Endothelial cell of umbilical vein (primary cell): ENCODE data around the gene PSMB4. TPM values are rescaled to one million over a fixed set of nuclear protein-coding genes. Genes with fewer than 3 reads are reported as not detected.
A peak's percentile ranks its signal among the peaks of the same experiment; 100 is the strongest.

Experiments
- BruUV-seq: library from RNA; stranded (reverse); fragments of 400-500 nt; replicated peaks from 2 replicates; lab custom pipeline; 2021; lab: Mats Ljungman, UMichigan
- CTCF ChIA-PET: fragments of 300-600, 350-600 bp; sonication (Branson Sonifier 250); formaldehyde crosslinking; loops from one replicate; lab custom pipeline; 2021; ENCODE audit warnings: antibody characterized with exemption, inconsistent platforms; lab: Charles Lee
- POLR2A ChIA-PET: fragments of 300-600, 350-600 bp; sonication (Branson Sonifier 250); formaldehyde crosslinking; loops from one replicate; lab custom pipeline; 2021; ENCODE audit warnings: antibody characterized with exemption, inconsistent platforms; lab: Charles Lee
- DNase-seq: peaks from one replicate; pipeline ENCODE4 v3.0.0-alpha.2; 2011; ENCODE audit warnings: low read depth, low spot score
- FAIRE-seq: peaks from 2 replicates; lab custom pipeline; 2011; peaks lifted over from hg19 to GRCh38; lab: Jason Lieb, UNC
- H2AFZ ChIP-seq: 2 replicates; pipeline ENCODE4 v1.6.0; 2012; ENCODE audit warnings: low read depth, low read length, control low read depth, inconsistent platforms
- H3K27ac ChIP-seq: 2 replicates; pipeline ENCODE4 v1.5.1; 2011; ENCODE audit warnings: low read depth, mild to moderate bottlenecking, control low read depth, low read length, moderate library complexity; ENCODE audit not compliant: insufficient read depth
- H3K27me3 ChIP-seq, 2 experiments: 2 replicates each; pipeline versions ENCODE4 v1.6.0 to v1.6.1; 2011; ENCODE audit warnings: low read length in 2 of 2, mixed read lengths in 1 of 2; ENCODE audit not compliant: control insufficient read depth in 2 of 2, insufficient read depth in 2 of 2
- H3K36me3 ChIP-seq, 2 experiments: 2 replicates in 1 of 2; 3 replicates in 1 of 2; pipeline ENCODE4 v1.5.1; 2011; ENCODE audit warnings: low read length in 2 of 2, mild to moderate bottlenecking in 1 of 2, moderate library complexity in 1 of 2; ENCODE audit not compliant: control insufficient read depth in 2 of 2, insufficient read depth in 2 of 2; ENCODE audit errors: extremely low read depth in 1 of 2
- H3K4me1 ChIP-seq: 3 replicates; pipeline ENCODE4 v1.5.1; 2011; ENCODE audit warnings: mild to moderate bottlenecking, low read length; ENCODE audit not compliant: control insufficient read depth, insufficient read depth; ENCODE audit errors: extremely low read depth
- H3K4me2 ChIP-seq: 2 replicates; pipeline ENCODE4 v1.6.1; 2011; ENCODE audit warnings: low read length, control low read depth, mixed read lengths; ENCODE audit not compliant: insufficient read depth
- H3K4me3 ChIP-seq, 3 experiments: fragments of 200-600 bp in 1 of 3; sonication (generic), shearing (Covaris generic) in 1 of 3; replicated peaks in 1 of 3; 2 replicates each; pipeline ENCODE4 v1.5.1; 2011 to 2016; ENCODE audit warnings: control low read depth in 3 of 3, low read length in 3 of 3, mild to moderate bottlenecking in 2 of 3, inconsistent platforms in 1 of 3, low read depth in 1 of 3, moderate library complexity in 1 of 3; ENCODE audit not compliant: insufficient read depth in 1 of 3
- H3K79me2 ChIP-seq: 2 replicates; pipeline ENCODE4 v1.6.0; 2012; ENCODE audit warnings: low read length, inconsistent platforms; ENCODE audit not compliant: control insufficient read depth, insufficient read depth
- H3K9ac ChIP-seq: replicated peaks from 2 replicates; pipeline ENCODE3; 2011; ENCODE audit warnings: low read length, control low read depth; ENCODE audit not compliant: insufficient read depth; ENCODE audit errors: extremely low read depth
- H3K9me1 ChIP-seq: replicated peaks from 3 replicates; pipeline ENCODE4 v1.6.0; 2011; ENCODE audit warnings: mild to moderate bottlenecking, low read length; ENCODE audit not compliant: control insufficient read depth, insufficient read depth; ENCODE audit errors: extremely low read depth
- H3K9me3 ChIP-seq: replicated peaks from 2 replicates; pipeline ENCODE4 v1.5.1; 2012; ENCODE audit warnings: low read length, inconsistent platforms; ENCODE audit not compliant: control insufficient read depth, insufficient read depth
- H4K20me1 ChIP-seq: replicated peaks from 2 replicates; pipeline ENCODE3; 2011; ENCODE audit warnings: mild to moderate bottlenecking, low read length; ENCODE audit not compliant: control insufficient read depth, insufficient read depth; ENCODE audit errors: extremely low read depth
- EZH2 ChIP-seq: IDR thresholded peaks from 2 replicates; pipeline ENCODE4 v1.6.1; 2012; ENCODE audit warnings: borderline replicate concordance, low read depth, mild to moderate bottlenecking, moderate library complexity, low read length, inconsistent platforms; ENCODE audit not compliant: severe bottlenecking
- FOS ChIP-seq: IDR thresholded peaks from 2 replicates; pipeline ENCODE4 v1.6.1; 2011; ENCODE audit warnings: mild to moderate bottlenecking, low read length, moderate library complexity, borderline replicate concordance; ENCODE audit not compliant: insufficient read depth
- GATA2 ChIP-seq: IDR thresholded peaks from 2 replicates; pipeline ENCODE4 v1.7.0; 2011; ENCODE audit warnings: low read depth, mild to moderate bottlenecking, moderate library complexity, mixed read lengths, low read length; ENCODE audit not compliant: insufficient read length, insufficient read depth
- JUN ChIP-seq: IDR thresholded peaks from 2 replicates; pipeline ENCODE4 v1.6.1; 2011; ENCODE audit warnings: borderline replicate concordance, low read depth; ENCODE audit not compliant: insufficient read length, insufficient read depth
- MYC ChIP-seq: IDR thresholded peaks from one replicate; pipeline ENCODE4 v1.6.1; 2011; ENCODE audit warnings: mild to moderate bottlenecking, low read depth, low read length
- POLR2A ChIP-seq: IDR thresholded peaks from 2 replicates; pipeline ENCODE4 v1.6.1; 2012; ENCODE audit warnings: low read depth, mild to moderate bottlenecking, control low read depth, low read length
- POLR2AphosphoS5 ChIP-seq: IDR thresholded peaks from 2 replicates; pipeline ENCODE4 v1.6.1; 2012; ENCODE audit warnings: low read depth, mild to moderate bottlenecking, control low read depth, low read length, moderate library complexity; ENCODE audit not compliant: insufficient read depth
- dilution Hi-C: fragments of 300-500 bp; cut with MboI; formaldehyde crosslinking; loops from one replicate; pipeline ENCODE4 v1.15.0; 2019; ENCODE audit warnings: low sequenced_read_pairs; ENCODE audit not compliant: extremely low pct_ligation_motif_present
- intact Hi-C: fragments of 100-400 bp; cut with micrococcal nuclease; formaldehyde crosslinking; loops from one replicate; pipeline ENCODE4 v1.10.0; 2022
- polyA plus RNA-seq, 4 experiments: library from polyadenylated mRNA; depleted of rRNA in 3 of 4; stranded (reverse) in 3 of 4; unstranded in 1 of 4; fragments of >200 nt; gene quantifications; 2 replicates each; pipeline versions ENCODE4 v1.2.1 to v1.2.3, GENCODE V29; 2011 to 2012; ENCODE audit warnings: missing spikeins in 1 of 4
- total RNA-seq: library from RNA; stranded (reverse); gene quantifications from 2 replicates; pipeline ENCODE4 v1.2.3, GENCODE V29; 2021
- TF ChIP-seq, protein P1 (sequence below), 2 donors: IDR thresholded peaks; 1 replicate in 1 of 2; 2 replicates in 1 of 2; pipeline ENCODE4 v1.5.1; 2011; ENCODE audit warnings: low read length in 2 of 2, mild to moderate bottlenecking in 2 of 2, moderate library complexity in 2 of 2, control low read depth in 1 of 2, inconsistent platforms in 1 of 2, low read depth in 1 of 2; ENCODE audit not compliant: insufficient read depth in 1 of 2; ENCODE audit errors: extremely low read depth in 1 of 2
- TF ChIP-seq, protein P2 (sequence below): IDR thresholded peaks from 2 replicates; pipeline ENCODE4 v1.6.1; 2011; ENCODE audit not compliant: insufficient read depth, insufficient read length

The PSMB4 gene
- total and polyA plus RNA-seq, 2 donors (not counting 3 experiments of a cell fraction or from before 2014, with no cell fraction given), result 335 to 835 TPM

DNA sequence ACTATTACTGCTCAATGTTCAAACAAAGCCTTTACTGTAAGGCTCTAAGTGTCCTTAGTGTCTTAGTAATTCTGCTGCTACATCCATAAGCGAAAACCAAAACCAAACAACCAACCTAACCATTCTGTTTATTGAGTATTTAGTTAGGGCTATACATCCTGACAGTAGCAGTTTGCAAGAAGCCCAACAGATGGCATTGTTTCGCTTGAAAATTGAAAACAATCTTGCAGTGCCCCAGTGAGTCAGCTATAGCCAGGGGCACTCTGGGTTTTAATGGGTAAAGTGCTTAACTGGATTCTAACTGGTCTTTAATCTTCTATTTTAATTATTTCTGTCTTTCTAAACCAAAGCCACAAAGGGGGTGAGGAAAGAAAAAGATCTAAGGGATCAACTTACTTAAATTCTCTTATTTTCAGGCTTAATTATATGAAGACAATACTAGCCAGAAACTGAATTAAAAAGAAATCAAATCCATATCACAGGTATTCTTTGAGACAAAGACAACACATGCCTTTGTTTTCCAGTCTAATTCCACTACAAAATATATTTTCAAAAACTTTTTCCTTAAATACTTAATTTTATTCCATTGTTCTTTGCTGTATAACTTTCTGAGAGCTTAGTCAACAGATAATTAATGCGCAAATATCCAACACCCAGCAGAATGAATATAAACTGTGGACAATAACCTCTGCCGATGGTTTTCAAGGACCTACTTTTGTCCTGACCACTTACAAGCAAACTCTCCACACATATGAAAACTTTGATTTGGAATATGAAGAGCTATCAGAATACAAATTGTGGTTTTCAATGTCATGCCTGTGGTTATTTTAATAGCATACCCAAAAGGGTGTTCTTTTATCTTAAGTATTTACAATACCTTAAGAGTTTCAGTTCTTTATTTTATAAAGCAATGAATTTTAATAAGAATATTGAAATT, 44.7 kb downstream of the PSMB4 start:
- H4K20me1 ChIP-seq, result peaks cover 9% of the 10 kb centered on the region
- dilution Hi-C loops, result no loop called here

More for the DNA sequence above, 44.7 kb downstream of the PSMB4 start:
- Histone ChIP-seq H3K9ac (no peak overlapping the region), H3K36me3 (peaks cover 6% of the 10 kb centered on the region in 2 experiments), H3K4me3 (no peak overlapping the region), H3K27ac (no peak overlapping the region), H2AFZ (no peak overlapping the region), H3K9me3 (no peaks in the 10 kb centered on the region), H3K4me1 (peaks cover 5% of the 10 kb centered on the region), H3K79me2 (peaks cover 88% of the 10 kb centered on the region), H3K9me1 (no peaks in the 10 kb centered on the region), H3K4me2 (no peak overlapping the region), H3K27me3 (no peaks in the 10 kb centered on the region)
- BruUV-seq, result no TSS peak
- intact Hi-C loops, result loop anchor here (1.0 to 5.0 kb wide), 5 partner anchors 97 to 392 kb away; partner anchors contain the start of gene TUFT1
- ChIA-PET POLR2A (interaction anchor here (0.6 to 0.9 kb wide), 2 partner anchors 13 to 95 kb away, joined by 3 to 5 read pairs; no protein-coding TSS in a partner anchor), CTCF (interaction anchor here (0.7 to 2.5 kb wide), 32 partner anchors 10 to 558 kb away, joined by 3 to 30 read pairs (median 4); partner anchors contain the start of genes CGN, TDRKH and TUFT1)
- FAIRE-seq (peak; percentile 96), DNase-seq (peak; percentile 84)
- TF ChIP-seq EZH2, result no peak
- TF ChIP-seq FOS, result peak; percentile 75
- no peak for TF ChIP-seq POLR2AphosphoS5
- TF ChIP-seq, protein P1, sequence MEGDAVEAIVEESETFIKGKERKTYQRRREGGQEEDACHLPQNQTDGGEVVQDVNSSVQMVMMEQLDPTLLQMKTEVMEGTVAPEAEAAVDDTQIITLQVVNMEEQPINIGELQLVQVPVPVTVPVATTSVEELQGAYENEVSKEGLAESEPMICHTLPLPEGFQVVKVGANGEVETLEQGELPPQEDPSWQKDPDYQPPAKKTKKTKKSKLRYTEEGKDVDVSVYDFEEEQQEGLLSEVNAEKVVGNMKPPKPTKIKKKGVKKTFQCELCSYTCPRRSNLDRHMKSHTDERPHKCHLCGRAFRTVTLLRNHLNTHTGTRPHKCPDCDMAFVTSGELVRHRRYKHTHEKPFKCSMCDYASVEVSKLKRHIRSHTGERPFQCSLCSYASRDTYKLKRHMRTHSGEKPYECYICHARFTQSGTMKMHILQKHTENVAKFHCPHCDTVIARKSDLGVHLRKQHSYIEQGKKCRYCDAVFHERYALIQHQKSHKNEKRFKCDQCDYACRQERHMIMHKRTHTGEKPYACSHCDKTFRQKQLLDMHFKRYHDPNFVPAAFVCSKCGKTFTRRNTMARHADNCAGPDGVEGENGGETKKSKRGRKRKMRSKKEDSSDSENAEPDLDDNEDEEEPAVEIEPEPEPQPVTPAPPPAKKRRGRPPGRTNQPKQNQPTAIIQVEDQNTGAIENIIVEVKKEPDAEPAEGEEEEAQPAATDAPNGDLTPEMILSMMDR (IDR thresholded peaks at IDR 0.05; ENCODE audit: extremely low read depth in 1 of 2, insufficient read depth in 1 of 2, low read depth in 1 of 2, low read length in 2 of 2), result peak; percentile 69 to 70
- no peak for TF ChIP-seq MYC
- no peak for TF ChIP-seq JUN
- no peak for TF ChIP-seq POLR2A
- TF ChIP-seq, protein P2, sequence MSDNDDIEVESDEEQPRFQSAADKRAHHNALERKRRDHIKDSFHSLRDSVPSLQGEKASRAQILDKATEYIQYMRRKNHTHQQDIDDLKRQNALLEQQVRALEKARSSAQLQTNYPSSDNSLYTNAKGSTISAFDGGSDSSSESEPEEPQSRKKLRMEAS, result no peak
- no peak for TF ChIP-seq GATA2
